Panc1 (cell line): ENCODE results near the gene RAPGEF5. TPM values are rescaled to one million over a fixed set of nuclear protein-coding genes. Genes with fewer than 3 reads are reported as not detected.

Experiments
- ATAC-seq: fragments of 200-7000 bp; cut with Tn5 transposase; 2 replicates; pipeline ENCODE4 v1.9.1; 2020; ENCODE audit warnings: mild to moderate bottlenecking, moderate library complexity
- BruUV-seq: library from RNA; stranded (reverse); fragments of 400-500 nt; replicated peaks from 2 replicates; lab custom pipeline; 2021; lab: Mats Ljungman, UMichigan
- CTCF ChIA-PET: fragments of 300-600 bp; sonication (Branson Sonifier 250); formaldehyde crosslinking; loops from one replicate; lab custom pipeline; 2022; ENCODE audit warnings: antibody characterized with exemption; lab: Charles Lee
- POLR2A ChIA-PET: fragments of 300-600 bp; sonication (Branson Sonifier 250); formaldehyde crosslinking; loops from one replicate; lab custom pipeline; 2022; ENCODE audit warnings: antibody characterized with exemption; lab: Charles Lee
- DNase-seq: peaks from one replicate; pipeline ENCODE4 v3.0.0-alpha.2; 2010; ENCODE audit warnings: low read depth, low spot score
- H3K27ac ChIP-seq: 2 replicates; pipeline ENCODE4 v1.5.1; 2011; ENCODE audit warnings: mild to moderate bottlenecking, low read length, inconsistent platforms
- H3K27me3 ChIP-seq: fragments of 200-500 bp; sonication (Bioruptor generic); 2 replicates; pipeline ENCODE4 v1.6.0; 2014; ENCODE audit warnings: low read length, inconsistent platforms; ENCODE audit not compliant: control insufficient read depth, insufficient read depth
- H3K36me3 ChIP-seq: fragments of 200-500 bp; sonication (Bioruptor generic); 2 replicates; pipeline ENCODE4 v1.5.1; 2014; ENCODE audit warnings: inconsistent platforms, mild to moderate bottlenecking, low read length, moderate library complexity; ENCODE audit not compliant: control insufficient read depth, insufficient read depth
- H3K4me1 ChIP-seq: 2 replicates; pipeline ENCODE4 v1.5.1; 2011; ENCODE audit warnings: inconsistent platforms, mild to moderate bottlenecking, low read length, moderate library complexity; ENCODE audit not compliant: control insufficient read depth, insufficient read depth
- H3K4me3 ChIP-seq, 2 experiments: 2 replicates each; pipeline ENCODE4 v1.5.1; 2011 to 2012; ENCODE audit warnings: low read depth in 2 of 2, low read length in 2 of 2, mild to moderate bottlenecking in 2 of 2, inconsistent platforms in 1 of 2, moderate library complexity in 1 of 2
- H3K9me3 ChIP-seq: fragments of 200-500 bp; sonication (Bioruptor generic); 2 replicates; pipeline ENCODE4 v1.5.1; 2014; ENCODE audit warnings: low read depth, mild to moderate bottlenecking, inconsistent platforms, low read length, moderate library complexity; ENCODE audit not compliant: control insufficient read depth, insufficient read depth
- POLR2AphosphoS5 ChIP-seq: IDR thresholded peaks from 2 replicates; pipeline ENCODE4 v1.6.1; 2012; ENCODE audit warnings: mild to moderate bottlenecking, low read depth, low read length, moderate library complexity
- SIN3A ChIP-seq: IDR thresholded peaks from 2 replicates; pipeline ENCODE4 v1.6.1; 2012; ENCODE audit warnings: low read depth, mild to moderate bottlenecking, low read length, moderate library complexity, borderline replicate concordance; ENCODE audit not compliant: insufficient read depth
- TCF7L2 ChIP-seq: IDR thresholded peaks from 2 replicates; pipeline ENCODE4 v1.6.1; 2011; ENCODE audit warnings: mild to moderate bottlenecking, low read depth, low read length, inconsistent platforms
- in situ Hi-C: cut with HindIII; loops from 2 replicates; pipeline ENCODE4 v1.10.0; 2016; ENCODE audit warnings: low sequenced_read_pairs, low pct_unique_long_range_greater_than_20kb
- intact Hi-C: fragments of 100-400 bp; cut with micrococcal nuclease; formaldehyde crosslinking; loops from one replicate; pipeline ENCODE4 v1.10.0; 2022; ENCODE audit not compliant: unreplicated experiment
- total RNA-seq: library from RNA; stranded (reverse); gene quantifications from one replicate; pipeline ENCODE4 v1.2.1, GENCODE V29; 2021; ENCODE audit not compliant: unreplicated experiment
- TF ChIP-seq, protein P1 (sequence below): fragments of 450-650 bp; IDR thresholded peaks from 2 replicates; pipeline ENCODE4 v1.5.1; 2017; ENCODE audit warnings: mild to moderate bottlenecking
- TF ChIP-seq, protein P2 (sequence below), 2 experiments: IDR thresholded peaks; 2 replicates each; pipeline ENCODE4 v1.6.1; 2011 to 2012; ENCODE audit warnings: low read depth in 2 of 2, control low read depth in 1 of 2, low read length in 1 of 2, mild to moderate bottlenecking in 1 of 2, moderate library complexity in 1 of 2; ENCODE audit not compliant: insufficient read depth in 1 of 2

RAPGEF5 gene
- total RNA-seq, 1 experiment from 2014 or later = 1.4 TPM

DNA sequence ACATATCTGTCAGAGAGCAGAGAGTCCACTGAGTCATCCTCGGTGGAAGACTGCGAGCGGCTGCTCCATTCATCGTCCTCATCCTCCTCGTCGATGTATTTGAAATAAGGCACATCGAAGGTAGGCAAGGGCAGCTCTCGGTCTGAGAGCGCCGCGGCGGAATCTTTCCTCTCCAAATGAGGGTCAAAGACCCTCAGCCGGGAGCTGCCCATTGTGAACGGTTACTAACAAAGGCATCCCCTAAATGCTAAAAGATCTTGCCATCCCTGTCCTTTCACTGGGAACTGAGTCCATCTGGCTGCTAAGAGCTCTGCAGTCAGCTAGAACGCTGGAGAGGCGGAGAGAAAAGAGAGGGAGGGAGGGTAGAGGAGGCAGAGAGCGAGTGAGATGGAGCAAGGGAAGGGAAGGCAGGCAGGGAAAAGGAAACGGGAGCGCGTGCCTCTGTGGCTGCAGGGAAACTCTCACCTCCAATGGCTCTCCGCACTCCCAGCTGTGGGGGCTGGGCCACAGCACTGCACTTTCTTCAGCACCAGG lies 163.4 kb downstream of the RAPGEF5 start:
- peaks cover 3% of the 10 kb centered on the region; the same call in 1 of the 2 replicates for H3K27me3 ChIP-seq
- TF ChIP-seq, protein P1, sequence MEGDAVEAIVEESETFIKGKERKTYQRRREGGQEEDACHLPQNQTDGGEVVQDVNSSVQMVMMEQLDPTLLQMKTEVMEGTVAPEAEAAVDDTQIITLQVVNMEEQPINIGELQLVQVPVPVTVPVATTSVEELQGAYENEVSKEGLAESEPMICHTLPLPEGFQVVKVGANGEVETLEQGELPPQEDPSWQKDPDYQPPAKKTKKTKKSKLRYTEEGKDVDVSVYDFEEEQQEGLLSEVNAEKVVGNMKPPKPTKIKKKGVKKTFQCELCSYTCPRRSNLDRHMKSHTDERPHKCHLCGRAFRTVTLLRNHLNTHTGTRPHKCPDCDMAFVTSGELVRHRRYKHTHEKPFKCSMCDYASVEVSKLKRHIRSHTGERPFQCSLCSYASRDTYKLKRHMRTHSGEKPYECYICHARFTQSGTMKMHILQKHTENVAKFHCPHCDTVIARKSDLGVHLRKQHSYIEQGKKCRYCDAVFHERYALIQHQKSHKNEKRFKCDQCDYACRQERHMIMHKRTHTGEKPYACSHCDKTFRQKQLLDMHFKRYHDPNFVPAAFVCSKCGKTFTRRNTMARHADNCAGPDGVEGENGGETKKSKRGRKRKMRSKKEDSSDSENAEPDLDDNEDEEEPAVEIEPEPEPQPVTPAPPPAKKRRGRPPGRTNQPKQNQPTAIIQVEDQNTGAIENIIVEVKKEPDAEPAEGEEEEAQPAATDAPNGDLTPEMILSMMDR = no peak
- ChIA-PET CTCF (no interaction called here), POLR2A (interaction anchor here (0.8 kb wide), 1 partner anchor 66 kb away, joined by 3 read pairs; no protein-coding TSS in a partner anchor)
- no peaks in the 10 kb centered on the region for H3K9me3 ChIP-seq
- ATAC-seq (no peak), DNase-seq (no peak)
- intact Hi-C loops (no loop called here), in situ Hi-C loops (no loop called here)
- no peak overlapping the region for H3K4me3 ChIP-seq
- H3K4me1 ChIP-seq = no peaks in the 10 kb centered on the region
- no peak overlapping the region for H3K27ac ChIP-seq
- no peaks in the 10 kb centered on the region for H3K36me3 ChIP-seq
- BruUV-seq = no TSS peak

DNA sequence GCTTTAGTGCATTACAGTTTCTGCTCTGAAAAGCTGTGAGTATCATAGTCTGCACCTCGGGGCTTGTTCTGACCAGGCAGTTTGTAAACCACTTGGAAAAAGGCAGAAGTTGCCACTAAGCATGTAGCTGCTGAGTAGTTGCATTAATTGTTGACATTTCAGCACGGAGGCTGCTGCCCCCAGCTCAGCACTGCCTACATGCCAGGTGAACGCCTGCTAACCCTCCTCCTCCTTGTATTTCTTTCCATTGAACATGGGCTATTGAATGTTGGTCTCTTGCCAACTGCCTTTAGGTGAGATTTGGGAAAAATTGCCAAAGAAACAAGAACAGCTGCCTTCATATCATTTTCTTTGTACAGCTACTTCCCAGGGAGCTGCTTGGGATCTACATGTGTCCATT lies 164.2 kb downstream of the RAPGEF5 start:
- POLR2A ChIA-PET = interaction anchor here (0.8 kb wide), 1 partner anchor 65 kb away, joined by 3 read pairs; no protein-coding TSS in a partner anchor
- TF ChIP-seq TCF7L2 = no peak
- no peak for TF ChIP-seq POLR2AphosphoS5
- TF ChIP-seq, protein P2, sequence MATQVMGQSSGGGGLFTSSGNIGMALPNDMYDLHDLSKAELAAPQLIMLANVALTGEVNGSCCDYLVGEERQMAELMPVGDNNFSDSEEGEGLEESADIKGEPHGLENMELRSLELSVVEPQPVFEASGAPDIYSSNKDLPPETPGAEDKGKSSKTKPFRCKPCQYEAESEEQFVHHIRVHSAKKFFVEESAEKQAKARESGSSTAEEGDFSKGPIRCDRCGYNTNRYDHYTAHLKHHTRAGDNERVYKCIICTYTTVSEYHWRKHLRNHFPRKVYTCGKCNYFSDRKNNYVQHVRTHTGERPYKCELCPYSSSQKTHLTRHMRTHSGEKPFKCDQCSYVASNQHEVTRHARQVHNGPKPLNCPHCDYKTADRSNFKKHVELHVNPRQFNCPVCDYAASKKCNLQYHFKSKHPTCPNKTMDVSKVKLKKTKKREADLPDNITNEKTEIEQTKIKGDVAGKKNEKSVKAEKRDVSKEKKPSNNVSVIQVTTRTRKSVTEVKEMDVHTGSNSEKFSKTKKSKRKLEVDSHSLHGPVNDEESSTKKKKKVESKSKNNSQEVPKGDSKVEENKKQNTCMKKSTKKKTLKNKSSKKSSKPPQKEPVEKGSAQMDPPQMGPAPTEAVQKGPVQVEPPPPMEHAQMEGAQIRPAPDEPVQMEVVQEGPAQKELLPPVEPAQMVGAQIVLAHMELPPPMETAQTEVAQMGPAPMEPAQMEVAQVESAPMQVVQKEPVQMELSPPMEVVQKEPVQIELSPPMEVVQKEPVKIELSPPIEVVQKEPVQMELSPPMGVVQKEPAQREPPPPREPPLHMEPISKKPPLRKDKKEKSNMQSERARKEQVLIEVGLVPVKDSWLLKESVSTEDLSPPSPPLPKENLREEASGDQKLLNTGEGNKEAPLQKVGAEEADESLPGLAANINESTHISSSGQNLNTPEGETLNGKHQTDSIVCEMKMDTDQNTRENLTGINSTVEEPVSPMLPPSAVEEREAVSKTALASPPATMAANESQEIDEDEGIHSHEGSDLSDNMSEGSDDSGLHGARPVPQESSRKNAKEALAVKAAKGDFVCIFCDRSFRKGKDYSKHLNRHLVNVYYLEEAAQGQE (IDR thresholded peaks at IDR 0.05; ENCODE audit: insufficient read depth in 1 of 2, low read depth in 2 of 2, low read length in 1 of 2) = no peak
- TF ChIP-seq SIN3A = no peak
- TF ChIP-seq, protein P1 = no peak
- Histone ChIP-seq H3K36me3 (no peaks in the 10 kb centered on the region), H3K27me3 (peaks cover 3% of the 10 kb centered on the region; the same call in 1 of the 2 replicates), H3K27ac (no peak overlapping the region), H3K4me3 (no peak overlapping the region), H3K4me1 (no peaks in the 10 kb centered on the region), H3K9me3 (no peaks in the 10 kb centered on the region)
- intact Hi-C loops = no loop called here
- in situ Hi-C loops = no loop called here
- ATAC-seq = no peak
- no TSS peak for BruUV-seq
- DNase-seq = no peak
- CTCF ChIA-PET = no interaction called here
